WI38 (cell line): Measurements from ENCODE around the gene RPS14.

Experiments
- H3K4me3 ChIP-seq: 2 replicates; pipeline ENCODE4 v1.5.1; 2011; ENCODE audit warnings: low read depth, mild to moderate bottlenecking, control low read depth, low read length
- CTCF ChIP-seq: IDR thresholded peaks from 2 replicates; pipeline ENCODE4 v1.5.1; 2012; ENCODE audit warnings: low read depth, mild to moderate bottlenecking, control low read depth, low read length

Gene RPS14

DNA sequence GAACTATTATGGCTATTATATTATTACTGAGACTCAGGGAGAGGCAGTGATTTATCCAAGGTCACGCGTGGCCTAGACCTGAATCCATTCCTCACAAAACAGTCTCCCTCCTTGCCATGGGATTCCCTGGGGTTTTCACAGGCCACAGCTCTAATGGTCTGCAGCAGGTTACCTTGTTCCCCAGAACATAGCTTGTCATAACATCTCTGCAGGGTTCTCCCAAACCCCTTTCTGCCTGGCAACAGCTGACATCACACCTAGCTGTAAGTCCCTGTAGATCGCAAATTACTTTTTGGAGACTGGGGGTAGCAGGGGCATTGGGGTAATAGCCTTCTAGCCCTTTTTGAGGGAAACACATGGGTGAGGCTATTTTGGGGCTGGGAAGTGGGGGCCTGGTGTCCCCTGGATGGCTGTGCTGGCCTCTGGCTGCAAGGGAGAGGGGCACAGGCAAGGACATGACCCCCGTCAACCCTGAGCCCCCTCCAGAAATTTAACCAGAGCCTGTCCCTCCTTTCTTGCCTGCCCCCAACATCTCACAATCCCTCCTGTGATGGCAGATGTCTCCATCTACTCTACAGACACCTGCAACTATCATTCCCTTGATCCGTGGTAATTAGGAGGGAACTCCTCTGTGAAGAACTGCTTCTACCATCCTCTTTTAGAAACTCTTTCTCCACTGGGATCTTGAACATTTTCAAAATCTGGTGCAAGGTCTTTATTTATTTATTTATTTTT, 38.1 kb downstream of the RPS14 start:
- no peak for TF ChIP-seq CTCF
- no peak overlapping the region for H3K4me3 ChIP-seq

DNA sequence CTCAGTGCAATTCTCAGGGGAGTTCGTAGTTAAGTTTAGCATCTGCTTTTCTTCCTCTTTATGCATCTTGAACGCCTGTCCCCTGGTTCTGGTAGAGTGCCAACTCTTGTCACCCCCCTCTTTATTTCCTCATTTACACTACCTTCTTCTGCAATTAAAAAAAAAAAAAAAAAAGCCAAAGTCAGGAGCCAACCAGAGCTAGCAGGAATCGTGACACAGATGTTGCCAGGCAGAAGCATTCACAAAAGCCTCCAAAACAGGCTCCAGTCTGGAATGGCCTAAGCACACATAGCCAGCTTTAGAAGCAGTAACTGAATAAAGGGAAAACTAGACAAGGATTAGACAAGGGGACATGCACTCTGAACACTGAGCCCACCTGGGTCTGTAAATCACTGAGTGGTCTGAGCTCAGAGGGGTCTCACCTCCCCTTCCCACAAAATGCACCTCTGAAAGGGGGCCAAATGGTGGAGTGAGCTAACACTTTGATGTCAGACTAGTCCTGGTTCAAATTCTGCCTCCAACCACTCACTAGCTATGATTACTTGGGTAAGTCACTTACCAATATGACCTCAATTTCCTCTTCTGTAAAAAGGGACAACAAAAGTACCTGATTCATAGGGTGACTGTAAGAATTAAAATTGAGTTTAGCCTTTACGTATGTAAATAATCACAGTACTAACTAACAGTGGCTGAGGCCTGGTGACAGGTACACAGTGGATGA, 38.9 kb downstream of the RPS14 start:
- no peak overlapping the region for H3K4me3 ChIP-seq
- no peak for TF ChIP-seq CTCF

GRCh38 chr5:150409638-150410523, 39.7 kb downstream of the RPS14 start:
- no peak overlapping the region for H3K4me3 ChIP-seq
- no peak for TF ChIP-seq CTCF

DNA sequence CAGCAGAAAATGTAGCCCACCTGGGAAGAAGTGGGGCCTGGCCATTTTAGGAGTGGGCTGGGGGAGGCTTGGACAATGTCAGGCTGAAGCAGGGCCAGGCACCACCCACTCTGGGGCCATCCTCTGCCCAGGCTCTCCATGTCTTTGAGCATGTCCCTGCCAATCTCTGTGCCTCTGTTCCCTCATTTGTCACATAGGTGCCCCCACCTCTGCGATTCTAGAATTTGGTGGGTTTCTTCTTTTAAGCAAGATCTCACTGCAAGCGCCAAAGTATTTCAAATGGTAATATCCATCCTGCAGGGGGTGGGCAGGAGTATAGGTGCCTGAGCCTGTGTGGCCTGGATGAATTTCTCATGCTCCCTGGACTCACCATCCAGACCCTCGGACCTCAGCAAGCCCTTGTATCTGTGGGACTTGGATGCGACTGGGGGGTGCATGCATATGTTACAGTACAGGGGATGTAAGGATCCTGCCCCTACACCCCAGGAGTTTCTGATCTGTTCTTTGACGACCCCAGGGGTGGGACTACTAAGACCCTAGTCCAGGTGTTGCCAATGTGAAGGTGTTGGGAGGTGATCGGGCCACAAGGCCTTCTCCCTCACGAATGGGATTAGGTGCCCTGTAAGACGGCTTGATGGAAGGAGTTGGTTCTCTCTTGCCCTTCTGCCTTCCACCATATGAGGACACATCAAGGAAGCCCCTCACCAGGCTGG, 41.2 kb downstream of the RPS14 start:
- no peak overlapping the region for H3K4me3 ChIP-seq
- TF ChIP-seq CTCF, result no peak

DNA sequence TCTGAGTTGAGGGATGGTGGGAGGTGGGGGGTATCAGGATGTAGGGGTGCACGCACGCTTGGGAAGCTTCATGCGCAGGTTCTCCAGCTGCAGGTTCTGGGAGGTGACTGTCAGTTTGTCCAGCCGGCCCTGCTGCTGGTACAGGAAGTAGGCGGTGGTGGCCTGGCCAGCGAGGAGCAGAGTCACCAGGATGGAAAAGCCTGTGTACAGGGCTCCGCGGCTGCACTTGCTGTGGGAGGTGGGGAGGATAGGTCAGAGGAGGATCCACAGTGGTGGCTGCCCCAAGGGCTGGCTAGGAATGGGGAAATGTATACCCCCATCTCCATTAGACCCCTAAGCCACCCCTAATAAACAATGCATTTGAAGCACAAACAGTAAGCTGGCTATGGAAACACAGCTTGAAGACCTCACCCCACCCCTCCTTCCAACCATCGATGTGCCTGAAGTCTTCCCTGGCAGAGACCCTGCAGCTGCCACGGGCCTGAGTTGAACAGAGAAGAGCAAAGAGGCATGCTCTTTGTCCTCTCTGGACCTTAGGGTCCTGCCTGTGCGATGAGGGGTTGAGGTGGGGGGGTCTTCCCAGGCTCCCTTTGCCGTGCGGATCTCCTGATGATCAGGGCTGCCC, 42.3 kb downstream of the RPS14 start:
- TF ChIP-seq CTCF, result no peak
- H3K4me3 ChIP-seq, result no peak overlapping the region

DNA sequence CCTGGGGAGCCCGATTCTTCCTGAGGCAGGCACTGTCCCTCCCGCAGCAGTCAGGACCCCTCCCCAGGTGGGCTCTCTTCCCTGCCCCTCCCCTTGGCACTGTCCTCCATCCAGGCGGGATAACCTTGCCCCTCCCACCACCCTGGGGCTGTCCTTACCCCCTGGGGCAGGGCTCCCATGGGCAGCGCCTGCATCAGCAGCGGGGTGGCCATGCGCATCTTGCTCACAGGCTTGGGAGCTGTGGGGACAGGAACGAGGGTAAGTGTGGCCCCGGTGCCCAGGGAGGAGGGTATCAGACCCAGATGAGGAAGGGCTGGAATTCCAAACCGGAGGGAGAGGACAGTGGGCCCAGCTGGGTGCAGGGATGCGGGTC, 42.8 kb downstream of the RPS14 start:
- no peak for TF ChIP-seq CTCF
- H3K4me3 ChIP-seq, result no peak overlapping the region
